Measurements from ENCODE around the gene DGKQ. TPM values are rescaled to one million over a fixed set of nuclear protein-coding genes. Genes with fewer than 3 reads are reported as not detected.

Gene DGKQ
- total RNA-seq, 1 donor from 2014 or later: 5.1 TPM

GRCh38 chr4:1008840-1009541 is 35.6 kb upstream of the DGKQ start:
- peaks cover 83% of the 10 kb centered on the region for H3K27me3 ChIP-seq
- H3K27ac Mint-ChIP-seq: no peak overlapping the region
- no peak for DNase-seq (ENCODE audit: low spot score)

GRCh38 chr4:1006856-1007255 is 33.5 kb upstream of the DGKQ start:
- Histone ChIP-seq H3K27me3 (peaks cover 92% of the 10 kb centered on the region), H4K20me1 (ENCODE audit: low read depth) (peaks cover 24% of the 10 kb centered on the region), H3K4me1 (peaks cover 17% of the 10 kb centered on the region), H3K4me3 (no peak overlapping the region), H3K27ac (no peak overlapping the region), H3K9me3 (ENCODE audit: low read depth) (no peaks in the 10 kb centered on the region), H3F3A (ENCODE audit: low read depth) (peaks cover 14% of the 10 kb centered on the region), H3K4me2 (no peak overlapping the region), H2AFZ (replicated peaks) (no peak overlapping the region), H3K9ac (no peak overlapping the region), H3K36me3 (no peaks in the 10 kb centered on the region), H3K79me2 (ENCODE audit: low read depth) (no peaks in the 10 kb centered on the region)
- H3K9me3 Mint-ChIP-seq: peaks cover 9% of the 10 kb centered on the region
- TF ChIP-seq EZH2phosphoT487 (IDR thresholded peaks at IDR 0.05) (peak; percentile 23), CTCF (IDR thresholded peaks at IDR 0.05) (no peak)
- peaks cover 54% of the 10 kb centered on the region for H3K27me3 Mint-ChIP-seq (ENCODE audit: insufficient read depth, low read depth)
- no peak overlapping the region for H3K4me3 Mint-ChIP-seq
- DNase-seq (ENCODE audit: low spot score): no peak
- peaks cover 11% of the 10 kb centered on the region for H3K4me1 Mint-ChIP-seq
- no peak overlapping the region for H3K27ac Mint-ChIP-seq
- H3K36me3 Mint-ChIP-seq: peaks cover 2% of the 10 kb centered on the region

More at GRCh38 chr4:1008840-1009541, 35.6 kb upstream of the DGKQ start:
- H3K36me3 Mint-ChIP-seq: peaks cover 2% of the 10 kb centered on the region
- peak overlapping the region; percentile 95 for H3K4me2 ChIP-seq
- peaks cover 14% of the 10 kb centered on the region for H3K4me1 Mint-ChIP-seq
- H4K20me1 ChIP-seq (ENCODE audit: low read depth): peaks cover 29% of the 10 kb centered on the region
- peaks cover 9% of the 10 kb centered on the region for H3K9me3 Mint-ChIP-seq
- no peaks in the 10 kb centered on the region for H3K79me2 ChIP-seq (ENCODE audit: low read depth)
- H3K9ac ChIP-seq: no peak overlapping the region
- no peaks in the 10 kb centered on the region for H3K9me3 ChIP-seq (ENCODE audit: low read depth)
- H3K4me3 ChIP-seq: peak overlapping the region; percentile 84
- no peak overlapping the region for H3K27ac ChIP-seq
- H3K27me3 Mint-ChIP-seq (ENCODE audit: insufficient read depth, low read depth): peaks cover 58% of the 10 kb centered on the region
- peaks cover 34% of the 10 kb centered on the region for H3F3A ChIP-seq (ENCODE audit: low read depth)
- TF ChIP-seq EZH2 (IDR thresholded peaks at IDR 0.05): no peak
- TF ChIP-seq EZH2phosphoT487 (IDR thresholded peaks at IDR 0.05): peak; percentile 48
- no peak for TF ChIP-seq CTCF (IDR thresholded peaks at IDR 0.05)
- H3K4me1 ChIP-seq: peaks cover 12% of the 10 kb centered on the region
- peak overlapping the region; percentile 97 for H2AFZ ChIP-seq (replicated peaks)
- peak overlapping the region; percentile 80 for H3K4me3 Mint-ChIP-seq
- H3K36me3 ChIP-seq: no peaks in the 10 kb centered on the region

GRCh38 chr4:1004557-1005485 is 31.5 kb upstream of the DGKQ start:
- peaks cover under 1% of the 10 kb centered on the region for H3F3A ChIP-seq (ENCODE audit: low read depth)
- Mint-ChIP-seq H3K27me3 (ENCODE audit: insufficient read depth, low read depth) (peaks cover 63% of the 10 kb centered on the region), H3K9me3 (peaks cover 9% of the 10 kb centered on the region), H3K4me3 (no peak overlapping the region), H3K4me1 (peaks cover 7% of the 10 kb centered on the region), H3K27ac (peak overlapping the region; percentile 78), H3K36me3 (peaks cover 2% of the 10 kb centered on the region)
- H2AFZ ChIP-seq (replicated peaks): no peak overlapping the region
- H3K4me2 ChIP-seq: no peak overlapping the region
- H3K9ac ChIP-seq: no peak overlapping the region
- H3K4me3 ChIP-seq: no peak overlapping the region
- TF ChIP-seq EZH2 (IDR thresholded peaks at IDR 0.05) (no peak), CTCF (IDR thresholded peaks at IDR 0.05) (no peak), EZH2phosphoT487 (IDR thresholded peaks at IDR 0.05) (no peak)
- H3K4me1 ChIP-seq: peaks cover 11% of the 10 kb centered on the region
- no peak overlapping the region for H3K27ac ChIP-seq
- no peaks in the 10 kb centered on the region for H3K79me2 ChIP-seq (ENCODE audit: low read depth)
- no peaks in the 10 kb centered on the region for H3K9me3 ChIP-seq (ENCODE audit: low read depth)
- peaks cover 29% of the 10 kb centered on the region for H4K20me1 ChIP-seq (ENCODE audit: low read depth)
- no peaks in the 10 kb centered on the region for H3K36me3 ChIP-seq
- DNase-seq (ENCODE audit: low spot score): no peak
- peaks cover 98% of the 10 kb centered on the region for H3K27me3 ChIP-seq
